D341Med (cell line): ENCODE measurements around the gene ADIRF.
"Not testable (repeated sequence)": the region's sequence is repeated elsewhere in the genome, so short reads cannot be mapped to it uniquely, and the experiment has no call there.

Source experiments
- DNase-seq: peaks from one replicate; pipeline ENCODE4 v3.0.0; 2012; ENCODE audit warnings: low spot score

The ADIRF gene

GRCh38 chr10:86968271-86968993 lies at the start of gene ADIRF:
TSS of gene ADIRF (plus strand) at chr10:86968482. CDS start at chr10:86968545, 63 bp downstream.
- DNase-seq, result no peak

- DNase-seq, result no peak
These were observed 45.7 kb upstream of the ADIRF start for GRCh38 chr10:86922553-86922961.

GRCh38 chr10:86929468-86930380 lies 38.6 kb upstream of the ADIRF start:
- no peak for DNase-seq

GRCh38 chr10:86931872-86932271 lies 36.4 kb upstream of the ADIRF start:
- DNase-seq, result no peak

DNA sequence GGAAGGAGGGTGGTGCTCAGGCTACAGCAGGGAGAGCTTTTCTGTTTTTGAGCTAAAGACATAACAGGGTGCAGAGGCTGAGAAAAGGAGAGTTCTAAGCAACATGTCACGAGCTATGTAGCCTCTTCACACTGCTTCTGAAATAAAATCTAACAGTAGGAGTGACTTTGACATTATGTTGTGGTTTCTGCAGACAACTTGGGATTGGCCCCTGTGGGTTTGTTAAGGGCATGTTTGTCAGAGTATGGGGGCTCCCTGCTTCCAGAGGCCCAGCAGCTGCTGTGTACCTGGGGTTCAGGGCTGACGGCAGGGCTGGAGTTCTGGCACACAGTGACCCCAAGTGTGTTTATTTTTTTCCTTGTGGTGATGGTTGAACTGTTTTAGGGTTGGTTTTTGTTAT lies 35.6 kb upstream of the ADIRF start:
- no peak for DNase-seq

DNA sequence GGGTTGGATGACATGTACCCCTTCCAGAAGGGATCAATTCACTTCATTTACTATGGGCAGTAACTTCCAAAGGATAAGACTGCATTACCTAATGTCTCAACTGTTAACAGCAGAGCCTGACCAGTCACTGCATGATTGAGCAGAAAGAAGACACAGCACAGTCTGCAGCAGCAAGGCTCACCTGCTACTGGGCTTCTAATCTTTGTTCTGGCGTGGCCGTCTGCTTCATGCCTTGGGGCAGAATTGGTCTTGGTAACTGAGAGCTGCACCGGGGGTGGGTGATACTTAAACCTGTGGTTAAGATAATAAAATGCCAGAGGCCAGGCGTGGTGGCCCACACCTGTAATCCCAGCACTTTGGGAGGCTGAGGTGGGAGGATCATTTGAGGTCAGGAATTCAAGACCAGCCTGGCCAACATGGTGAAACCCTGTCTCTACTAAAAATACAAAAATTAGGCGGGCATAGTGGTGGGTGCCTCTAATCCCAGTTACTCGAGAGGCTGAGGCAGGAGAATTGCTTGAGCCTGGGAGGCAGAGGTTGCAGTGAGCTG lies 34.0 kb upstream of the ADIRF start:
- DNase-seq, result not testable (repeated sequence)

DNA sequence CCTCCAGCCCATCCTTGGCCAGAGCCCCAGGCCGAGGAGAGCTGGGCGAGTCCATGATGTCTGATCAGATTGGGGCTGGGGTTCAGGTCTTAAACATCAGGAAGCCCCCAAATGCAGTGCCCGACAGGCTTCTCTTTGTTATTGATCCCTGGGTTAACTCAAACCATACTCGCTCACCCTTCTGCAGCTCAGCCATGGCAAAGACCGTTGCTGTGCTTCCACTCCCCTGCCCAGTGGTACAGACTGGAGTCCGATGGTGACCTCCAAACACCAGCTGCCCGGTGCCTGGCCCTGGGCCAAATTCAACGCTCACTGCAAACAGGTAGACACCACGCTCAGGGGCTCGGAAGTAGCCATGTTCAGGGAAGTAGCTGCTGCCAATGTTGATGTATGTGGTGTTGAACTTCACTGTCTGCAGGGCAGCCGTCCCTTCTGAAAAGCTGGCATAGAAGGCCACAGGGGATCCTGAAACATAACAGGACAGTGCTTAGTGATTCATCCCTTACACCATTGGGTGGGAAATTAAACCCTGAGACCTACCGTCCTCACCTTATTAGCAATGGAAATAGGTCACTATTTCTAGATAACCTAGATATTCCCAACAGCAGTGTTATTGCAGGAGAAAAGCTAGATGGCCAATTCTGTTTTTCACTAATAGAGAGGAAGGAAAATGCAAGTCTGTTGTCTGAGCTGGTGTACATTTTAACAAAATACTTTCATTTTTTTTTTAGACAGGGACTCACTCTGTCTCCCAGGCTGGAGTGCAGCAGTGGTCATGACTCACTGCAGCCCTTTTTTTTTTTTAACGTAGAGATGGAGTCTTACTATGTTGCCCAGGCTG lies 31.4 kb upstream of the ADIRF start:
- no peak for DNase-seq

DNA sequence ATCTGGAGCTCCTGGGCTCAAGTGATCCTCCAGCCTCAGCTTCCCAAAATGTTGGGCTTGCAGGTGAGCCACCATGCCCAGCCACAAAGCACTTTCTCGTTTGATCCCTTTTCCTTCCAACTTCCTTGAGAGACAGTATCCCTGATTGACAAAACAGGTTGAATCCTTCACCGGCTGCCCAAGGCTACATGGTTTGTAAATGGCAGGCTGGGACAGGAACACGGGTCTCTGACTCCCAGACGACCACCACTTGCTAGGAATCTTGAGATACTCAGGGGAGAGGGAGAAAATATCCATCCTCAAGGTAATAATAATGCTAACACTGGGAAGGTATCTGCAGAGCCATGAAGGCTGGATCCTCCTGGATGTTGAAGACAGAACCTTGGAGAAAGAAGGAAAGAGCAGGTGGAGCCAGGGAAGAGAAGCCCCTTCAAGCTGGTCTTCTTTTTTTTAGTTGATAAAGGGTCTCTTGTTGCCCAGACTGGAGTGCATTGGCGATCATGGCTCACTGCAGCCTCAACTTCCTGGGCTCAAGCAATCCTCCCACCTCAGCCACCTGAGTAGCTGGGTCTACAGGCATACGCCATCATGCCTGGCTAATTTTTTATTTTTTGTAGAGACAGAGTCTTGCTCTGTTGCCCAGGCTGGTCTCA lies 30.7 kb upstream of the ADIRF start:
- DNase-seq, result no peak

GRCh38 chr10:86938260-86938659 lies 30.0 kb upstream of the ADIRF start:
- DNase-seq, result no peak

DNA sequence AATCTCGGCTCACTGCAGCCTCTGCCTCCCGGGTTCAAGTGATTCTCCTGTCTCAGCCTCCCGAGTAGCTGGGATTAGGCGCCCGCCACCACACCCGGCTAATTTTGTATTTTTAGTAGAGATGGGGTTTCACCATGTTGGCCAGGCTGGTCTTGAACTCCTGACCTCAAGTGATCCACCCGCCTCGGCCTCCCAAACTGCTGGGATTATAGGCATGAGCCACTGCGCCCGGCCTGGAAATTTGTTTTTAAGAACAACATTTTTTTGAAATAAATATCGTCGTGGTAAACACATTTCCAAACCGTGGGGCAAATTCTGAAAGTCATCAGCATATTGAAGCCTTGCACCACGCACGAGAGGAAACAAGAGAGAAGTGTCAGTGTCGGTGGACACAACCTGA lies 28.2 kb upstream of the ADIRF start:
- DNase-seq, result not testable (repeated sequence)

GRCh38 chr10:86940677-86941076 lies 27.6 kb upstream of the ADIRF start:
- no peak for DNase-seq

- no peak for DNase-seq
These were observed 26.9 kb upstream of the ADIRF start for GRCh38 chr10:86941426-86941825.

DNA sequence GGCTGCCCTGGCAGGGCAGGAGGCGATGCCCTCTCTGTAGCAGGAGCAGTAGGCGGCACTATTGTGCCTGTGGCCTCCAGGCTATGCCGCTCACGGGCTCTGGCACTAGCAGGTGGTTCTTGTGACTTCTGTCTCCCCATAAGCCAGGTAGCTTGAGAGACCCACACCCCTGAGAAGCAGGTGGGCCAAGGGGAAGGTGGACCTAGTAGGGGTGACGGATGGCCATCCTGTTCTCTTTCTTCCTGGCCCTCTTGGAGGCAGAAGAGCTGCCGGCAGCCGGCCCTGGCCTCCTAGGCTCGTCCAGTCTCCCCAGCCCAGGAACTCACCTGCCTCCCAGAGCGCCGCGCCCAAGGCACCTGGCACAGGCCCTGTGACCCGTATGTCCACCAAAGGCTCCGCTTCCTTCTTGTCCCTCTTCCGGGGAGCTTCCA lies 26.3 kb upstream of the ADIRF start:
- DNase-seq, result no peak

DNA sequence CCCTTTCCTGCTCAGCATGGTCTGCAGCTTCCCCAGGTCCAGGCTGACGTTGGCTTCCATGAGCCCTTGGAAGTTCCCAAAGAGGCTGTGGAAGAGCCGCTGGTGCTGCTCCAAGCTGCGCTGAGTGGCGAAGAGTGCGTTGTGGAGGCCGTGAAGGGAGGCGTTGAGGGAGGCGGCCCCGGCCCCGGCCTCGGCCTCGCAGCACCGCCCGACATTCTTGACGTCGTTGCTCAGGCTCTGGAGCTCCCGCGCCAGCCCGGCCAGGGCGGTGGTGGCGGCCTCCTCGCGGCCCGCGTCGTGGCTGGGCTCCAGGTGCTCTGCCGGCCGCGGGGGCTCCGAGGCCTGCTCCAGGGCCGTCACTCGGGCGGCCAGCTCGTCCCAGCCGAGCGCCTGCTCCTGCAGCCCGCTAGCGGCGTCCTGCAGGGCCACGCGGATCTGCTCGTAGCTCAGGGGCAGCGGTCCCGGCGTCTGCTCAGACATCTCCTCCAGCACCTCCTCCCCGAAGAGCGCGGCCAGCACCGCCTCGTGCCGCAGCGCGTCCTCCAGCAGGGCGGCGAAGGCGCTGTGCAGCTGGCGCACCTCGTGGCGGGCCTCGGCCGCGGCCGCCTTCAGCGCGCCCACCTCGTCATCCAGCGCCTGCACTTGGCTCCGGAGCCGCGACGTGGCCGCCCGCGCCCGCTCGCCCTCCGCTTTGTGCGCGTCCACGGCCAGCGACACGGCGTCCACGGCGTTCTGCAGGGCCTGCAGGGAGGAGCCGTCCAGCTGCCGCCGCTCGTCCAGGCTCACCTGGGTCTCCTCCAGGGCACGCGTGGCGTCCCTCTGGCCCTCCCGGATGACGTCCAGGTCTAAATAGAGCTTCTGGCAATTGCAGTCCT lies 25.6 kb upstream of the ADIRF start:
- no peak for DNase-seq

- peak; percentile 3 for DNase-seq
These were observed 24.8 kb upstream of the ADIRF start for GRCh38 chr10:86943316-86944030.

- no peak for DNase-seq
These were observed 24.3 kb upstream of the ADIRF start for GRCh38 chr10:86944031-86944419.

- DNase-seq, result no peak
These were observed 23.8 kb upstream of the ADIRF start for GRCh38 chr10:86944471-86944870.

DNA sequence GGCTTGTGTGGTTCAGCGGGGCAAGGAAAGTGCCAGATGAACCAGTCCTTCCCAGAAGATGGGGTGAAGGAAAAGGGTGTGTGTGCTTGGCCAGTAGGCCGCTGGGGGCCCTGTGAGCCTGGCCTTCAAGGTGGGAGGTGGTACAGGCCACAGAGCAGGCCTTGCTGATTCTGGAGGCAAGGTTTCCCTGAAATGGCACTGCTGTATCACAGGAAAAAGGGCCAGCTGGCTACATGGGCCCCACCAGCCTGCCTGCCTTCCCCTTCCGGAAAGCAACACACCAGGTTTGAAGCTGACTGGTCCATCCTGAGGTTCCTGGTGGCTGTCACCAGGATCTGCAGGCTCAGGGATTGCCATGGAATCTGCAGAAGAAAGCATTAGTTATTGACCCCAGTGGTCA lies 23.4 kb upstream of the ADIRF start:
- peak; percentile 1 for DNase-seq

- DNase-seq, result peak; percentile 33
These were observed 22.7 kb upstream of the ADIRF start for GRCh38 chr10:86945361-86946212.
